Peyer's patch (tissue), 4 donors: Measurements from ENCODE around the gene TPBG.

ENCODE experiments used
- CTCF ChIP-seq, 6 experiments: fragments of 450-650 bp in 4 of 6; fragments of 200-600 bp in 2 of 6; sonication (generic) in 1 of 6; IDR thresholded peaks; one replicate each; pipeline ENCODE4 v1.5.1; 2017 to 2019; ENCODE audit warnings: antibody characterized with exemption in 6 of 6, mild to moderate bottlenecking in 3 of 6, moderate library complexity in 1 of 6
- POLR2A ChIP-seq, 2 donors: fragments of 450-650 bp; IDR thresholded peaks; one replicate each; pipeline ENCODE4 v1.5.1; 2017; ENCODE audit warnings: antibody characterized with exemption in 2 of 2, mild to moderate bottlenecking in 2 of 2, moderate library complexity in 2 of 2

GRCh38 chr6:82360552-82360951 lies 3.1 kb upstream of the TPBG start:
- TF ChIP-seq CTCF (IDR thresholded peaks at IDR 0.05) (no peak), POLR2A (IDR thresholded peaks at IDR 0.05) (no peak)
